Measurements from ENCODE around the gene ZNF687.

The ZNF687 gene

DNA sequence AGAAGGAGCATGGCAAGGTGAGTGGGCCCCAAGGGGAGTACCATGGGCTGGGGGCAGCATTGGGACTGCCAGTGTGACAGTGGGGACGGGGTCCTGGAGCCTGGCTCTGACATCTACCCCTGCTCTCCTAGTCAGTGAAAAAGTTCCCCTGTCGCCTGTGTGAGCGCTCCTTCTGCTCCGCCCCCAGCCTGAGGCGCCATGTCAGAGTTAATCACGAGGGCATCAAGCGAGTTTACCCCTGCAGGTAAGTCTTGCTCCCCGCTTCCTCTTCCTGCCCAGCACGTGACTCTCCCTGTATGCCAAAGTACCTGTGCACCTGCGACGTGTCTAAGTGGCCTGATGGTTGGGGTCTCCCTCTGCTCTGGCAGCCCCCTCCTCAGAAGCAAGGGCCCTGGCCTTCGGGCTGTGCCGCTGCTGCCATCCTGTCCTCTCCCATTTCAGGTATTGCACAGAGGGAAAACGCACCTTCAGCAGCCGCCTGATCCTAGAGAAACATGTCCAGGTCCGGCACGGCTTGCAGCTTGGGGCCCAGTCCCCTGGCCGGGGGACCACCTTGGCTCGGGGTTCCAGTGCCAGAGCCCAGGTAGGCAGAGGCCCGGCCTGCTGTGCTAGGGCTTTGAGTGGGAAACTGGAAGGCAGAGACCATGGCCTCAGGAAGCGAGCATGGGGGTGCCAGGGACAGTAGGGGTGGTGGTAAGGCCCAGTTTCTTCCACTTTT lies 8.1 kb downstream of the ZNF687 start:
- TF ChIP-seq, protein P1, sequence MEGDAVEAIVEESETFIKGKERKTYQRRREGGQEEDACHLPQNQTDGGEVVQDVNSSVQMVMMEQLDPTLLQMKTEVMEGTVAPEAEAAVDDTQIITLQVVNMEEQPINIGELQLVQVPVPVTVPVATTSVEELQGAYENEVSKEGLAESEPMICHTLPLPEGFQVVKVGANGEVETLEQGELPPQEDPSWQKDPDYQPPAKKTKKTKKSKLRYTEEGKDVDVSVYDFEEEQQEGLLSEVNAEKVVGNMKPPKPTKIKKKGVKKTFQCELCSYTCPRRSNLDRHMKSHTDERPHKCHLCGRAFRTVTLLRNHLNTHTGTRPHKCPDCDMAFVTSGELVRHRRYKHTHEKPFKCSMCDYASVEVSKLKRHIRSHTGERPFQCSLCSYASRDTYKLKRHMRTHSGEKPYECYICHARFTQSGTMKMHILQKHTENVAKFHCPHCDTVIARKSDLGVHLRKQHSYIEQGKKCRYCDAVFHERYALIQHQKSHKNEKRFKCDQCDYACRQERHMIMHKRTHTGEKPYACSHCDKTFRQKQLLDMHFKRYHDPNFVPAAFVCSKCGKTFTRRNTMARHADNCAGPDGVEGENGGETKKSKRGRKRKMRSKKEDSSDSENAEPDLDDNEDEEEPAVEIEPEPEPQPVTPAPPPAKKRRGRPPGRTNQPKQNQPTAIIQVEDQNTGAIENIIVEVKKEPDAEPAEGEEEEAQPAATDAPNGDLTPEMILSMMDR (conservative IDR thresholded peaks at IDR 0.05), result no peak

DNA sequence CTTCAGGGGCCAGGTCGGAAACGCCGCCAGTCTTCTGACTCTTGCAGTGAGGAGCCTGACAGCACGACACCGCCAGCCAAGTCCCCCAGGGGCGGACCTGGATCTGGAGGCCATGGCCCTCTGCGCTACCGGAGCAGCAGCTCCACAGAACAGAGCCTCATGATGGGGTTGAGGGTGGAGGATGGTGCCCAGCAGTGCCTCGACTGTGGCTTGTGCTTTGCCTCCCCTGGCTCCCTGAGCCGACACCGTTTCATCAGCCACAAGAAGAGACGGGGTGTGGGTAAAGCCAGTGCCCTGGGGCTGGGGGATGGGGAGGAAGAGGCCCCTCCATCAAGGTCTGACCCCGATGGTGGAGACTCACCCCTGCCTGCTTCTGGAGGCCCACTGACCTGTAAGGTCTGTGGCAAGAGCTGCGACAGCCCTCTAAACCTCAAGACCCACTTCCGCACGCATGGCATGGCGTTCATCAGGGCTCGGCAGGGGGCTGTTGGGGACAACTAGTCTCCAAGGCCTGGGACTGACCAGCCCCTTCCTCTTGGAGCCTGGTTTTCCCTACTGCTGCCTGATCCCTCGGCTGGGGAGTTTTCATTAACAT lies 8.7 kb downstream of the ZNF687 start:
- no peak for TF ChIP-seq ZFX (IDR thresholded peaks at IDR 0.05)
- TF ChIP-seq, protein P1 (conservative IDR thresholded peaks at IDR 0.05), result no peak
- no peak overlapping the region for H3K27ac ChIP-seq

More for the DNA sequence above, 8.1 kb downstream of the ZNF687 start:
- no peak overlapping the region for H3K27ac ChIP-seq

DNA sequence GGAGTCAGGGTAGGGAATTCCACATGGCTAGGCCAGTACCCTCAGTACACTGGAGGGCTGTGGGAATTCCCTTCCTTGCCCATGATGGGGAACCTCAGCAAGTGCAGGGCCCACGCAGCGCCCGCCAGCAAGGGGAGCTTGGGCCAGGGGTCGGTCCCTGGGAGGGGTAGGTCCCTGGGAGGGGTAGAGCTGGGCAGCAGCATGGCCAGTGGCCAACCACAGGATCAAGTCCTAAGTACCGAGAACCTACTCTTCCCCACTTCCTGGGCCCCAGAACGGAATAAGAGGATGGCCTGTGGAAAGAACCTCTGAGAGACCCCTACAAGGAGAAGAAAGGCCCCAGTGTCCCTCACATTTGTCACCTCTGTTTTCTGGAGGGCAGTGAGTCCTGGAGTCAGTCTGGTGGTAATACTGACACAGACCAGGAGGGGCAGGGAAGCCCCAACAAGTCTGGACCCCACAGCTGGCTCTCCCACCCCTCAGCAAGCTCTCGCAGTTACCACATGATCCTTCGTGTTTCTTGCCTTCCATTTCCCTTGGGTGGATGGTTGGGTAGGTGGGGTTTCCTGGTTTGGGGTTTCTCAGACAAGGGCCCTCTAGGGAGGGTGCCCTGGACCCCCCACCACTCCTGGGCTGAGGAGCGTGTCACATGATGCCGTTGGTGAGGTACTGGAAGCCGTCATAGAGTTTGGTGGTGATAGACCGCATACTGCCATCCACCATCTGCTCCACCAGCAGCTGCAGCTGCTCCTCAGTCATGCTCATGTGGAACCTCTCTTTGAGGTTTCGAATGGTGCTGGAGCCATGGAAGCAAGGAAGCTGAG lies 10.3 kb downstream of the ZNF687 start:
- TF ChIP-seq, protein P1 (conservative IDR thresholded peaks at IDR 0.05), result no peak
- TF ChIP-seq ZFX (IDR thresholded peaks at IDR 0.05), result no peak
- H3K27ac ChIP-seq, result no peak overlapping the region

DNA sequence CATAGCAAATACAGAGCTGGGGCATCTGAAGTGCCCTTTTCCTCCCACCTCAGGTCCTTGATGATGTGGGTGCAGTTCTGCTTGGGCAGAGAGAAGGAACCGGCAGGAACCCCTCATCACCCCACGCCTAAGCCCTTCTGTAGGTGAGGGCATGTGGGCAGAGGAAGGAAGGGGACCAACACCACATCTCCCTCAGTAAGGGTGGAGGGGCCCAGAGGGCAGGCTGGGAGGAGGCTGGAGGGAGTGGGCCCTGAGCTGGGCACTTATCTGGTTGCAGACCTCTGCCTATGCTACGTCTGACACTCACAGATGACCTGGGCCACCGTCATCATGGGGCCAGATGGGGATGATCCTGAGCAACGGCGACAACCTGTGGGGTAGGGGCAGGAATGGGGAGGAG lies 11.0 kb downstream of the ZNF687 start:
- no peak overlapping the region for H3K27ac ChIP-seq
- TF ChIP-seq ZFX (IDR thresholded peaks at IDR 0.05), result no peak
- TF ChIP-seq, protein P1 (conservative IDR thresholded peaks at IDR 0.05), result no peak

DNA sequence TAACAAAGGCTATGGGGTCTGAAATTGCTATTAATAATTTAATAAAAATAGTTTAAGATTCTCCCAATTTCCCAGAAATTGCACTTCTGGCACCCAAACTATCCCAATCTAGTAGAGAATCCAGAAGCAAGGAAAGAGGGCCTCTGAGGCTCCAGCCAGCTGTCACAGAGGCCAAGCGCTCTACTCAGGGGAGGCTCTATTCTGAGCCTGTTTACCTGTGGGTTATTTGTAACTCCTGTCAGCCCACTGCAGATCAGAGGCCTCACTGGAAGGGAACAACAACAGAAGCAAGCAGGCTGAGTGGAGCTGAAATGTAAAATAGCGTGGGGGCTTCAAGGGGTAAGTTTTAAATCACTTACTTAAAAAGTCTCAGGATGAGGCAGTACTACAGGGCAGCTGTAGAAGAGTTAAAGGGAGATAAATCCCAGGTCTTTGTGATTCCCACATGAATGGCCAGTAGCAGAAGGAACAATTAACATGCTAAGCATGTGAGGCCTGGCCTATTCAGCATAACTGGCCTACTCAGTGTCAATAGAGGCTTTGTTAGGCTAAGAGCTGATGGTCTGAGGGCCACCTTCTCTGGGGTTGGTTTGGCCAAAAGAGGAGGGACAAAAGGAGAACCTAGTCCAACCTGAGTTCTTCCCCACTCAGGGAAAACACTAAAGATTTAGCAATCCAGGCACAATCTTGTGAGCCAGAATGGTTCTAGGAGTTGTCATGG lies 12.8 kb downstream of the ZNF687 start:
- TF ChIP-seq, protein P1 (conservative IDR thresholded peaks at IDR 0.05), result no peak
- no peak for TF ChIP-seq ZFX (IDR thresholded peaks at IDR 0.05)
- no peak overlapping the region for H3K27ac ChIP-seq

DNA sequence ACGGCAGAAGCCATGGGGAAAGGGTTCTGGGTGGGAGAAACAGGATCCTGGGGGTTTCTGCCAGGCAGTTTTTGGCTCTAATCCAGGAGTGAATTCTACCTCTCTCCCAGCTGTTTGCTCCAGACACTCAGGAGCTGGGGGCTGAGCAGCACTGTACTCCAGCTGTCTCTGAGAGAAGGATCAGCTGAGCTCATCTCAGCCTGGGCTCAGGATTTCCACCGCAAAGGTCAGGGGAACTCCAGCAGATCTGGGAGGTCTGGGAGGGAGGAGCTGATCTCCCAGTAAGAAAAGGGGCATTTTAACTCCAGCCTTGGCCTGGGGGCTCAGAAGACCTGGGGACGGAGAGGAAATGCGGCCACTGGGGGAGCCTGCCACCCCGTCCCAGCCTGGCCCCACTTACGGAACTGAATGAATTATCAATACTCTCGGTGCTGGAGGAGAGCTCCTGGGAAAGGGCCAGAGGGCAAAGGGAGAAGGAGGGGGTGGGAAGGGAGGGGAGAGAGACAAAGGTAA lies 27.8 kb downstream of the ZNF687 start:
- no peak for TF ChIP-seq ZFX (IDR thresholded peaks at IDR 0.05)
- H3K27ac ChIP-seq, result no peak overlapping the region

DNA sequence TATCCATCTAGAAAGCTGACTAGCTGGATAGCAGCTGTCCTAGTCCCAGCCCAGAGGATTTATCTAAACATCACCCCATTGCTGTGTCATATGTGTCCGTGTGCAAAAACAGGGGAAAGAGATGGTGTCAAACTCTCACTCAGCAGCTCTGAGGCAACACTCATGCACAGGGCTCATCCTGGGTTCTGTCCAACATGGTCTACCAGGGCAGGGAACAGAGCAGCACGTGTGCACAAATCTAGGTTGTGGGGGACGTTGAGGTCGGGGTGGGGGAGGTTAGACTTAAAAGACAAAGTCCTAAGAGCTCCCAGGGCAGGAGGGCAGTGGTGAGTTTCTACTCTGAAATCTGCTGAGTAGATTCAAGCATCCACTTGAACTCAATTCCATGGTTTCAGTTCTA lies 28.9 kb downstream of the ZNF687 start:
- no peak for TF ChIP-seq ZFX (IDR thresholded peaks at IDR 0.05)
- TF ChIP-seq, protein P1 (conservative IDR thresholded peaks at IDR 0.05), result no peak
- H3K27ac ChIP-seq, result no peak overlapping the region

Data from C4-2B (cell line).